Heart left ventricle (tissue), 13 donors: Measurements from ENCODE around the gene GUCY2C.

Experiments used
- POLR2A ChIP-seq, 2 donors: fragments of 450-650 bp; IDR thresholded peaks; one replicate each; pipeline ENCODE4 v1.6.1; 2017; ENCODE audit warnings: antibody characterized with exemption in 2 of 2, mild to moderate bottlenecking in 2 of 2, moderate library complexity in 2 of 2
- TF ChIP-seq, protein P1 (sequence below), 12 donors: fragments of 200-600 bp; sonication (generic) in 4 of 12; IDR thresholded peaks; one replicate each; pipeline versions ENCODE4 v1.5.0 to v1.8.0; 2018 to 2022; ENCODE audit warnings: antibody characterized with exemption in 12 of 12, mild to moderate bottlenecking in 5 of 12
- donor health status: ischemic (EF 13 %, LVEDD 7.1; RV severe dilation, severe dysfunction).
- donor health status: DM: no; HTN: yes; CAD: no.
- donor health status: DM: no; HTN: no; CAD: no.
- donor health status: ischemic (EF 25% LVEDD 6.9; RV normal size, moderate dysfunction).
- donor health status: ischemic (EF 25% LVEDD 5.7; RV mildly dilated, moderate dysfunction).
- donor health status: ischemic (EF 35%, LVEDD 5.7; RV mildly dilated, moderate dysfunction).
- donor health status: nonischemic (EF 11% LVEDD 7.7; RV severe dilation, severe dysfunction).
- donor health status: DM: yes; HTN: yes; CAD: no.
- donor health status: PGD.
- donor health status: ischemic (EF 29% LVEDD 5.4; RV normal size, mild dysfunction).
- donor health status: nonischemic (EF 23%, LVEDD 6.1; RV moderate dilation, normal function).

- TF ChIP-seq, protein P1, sequence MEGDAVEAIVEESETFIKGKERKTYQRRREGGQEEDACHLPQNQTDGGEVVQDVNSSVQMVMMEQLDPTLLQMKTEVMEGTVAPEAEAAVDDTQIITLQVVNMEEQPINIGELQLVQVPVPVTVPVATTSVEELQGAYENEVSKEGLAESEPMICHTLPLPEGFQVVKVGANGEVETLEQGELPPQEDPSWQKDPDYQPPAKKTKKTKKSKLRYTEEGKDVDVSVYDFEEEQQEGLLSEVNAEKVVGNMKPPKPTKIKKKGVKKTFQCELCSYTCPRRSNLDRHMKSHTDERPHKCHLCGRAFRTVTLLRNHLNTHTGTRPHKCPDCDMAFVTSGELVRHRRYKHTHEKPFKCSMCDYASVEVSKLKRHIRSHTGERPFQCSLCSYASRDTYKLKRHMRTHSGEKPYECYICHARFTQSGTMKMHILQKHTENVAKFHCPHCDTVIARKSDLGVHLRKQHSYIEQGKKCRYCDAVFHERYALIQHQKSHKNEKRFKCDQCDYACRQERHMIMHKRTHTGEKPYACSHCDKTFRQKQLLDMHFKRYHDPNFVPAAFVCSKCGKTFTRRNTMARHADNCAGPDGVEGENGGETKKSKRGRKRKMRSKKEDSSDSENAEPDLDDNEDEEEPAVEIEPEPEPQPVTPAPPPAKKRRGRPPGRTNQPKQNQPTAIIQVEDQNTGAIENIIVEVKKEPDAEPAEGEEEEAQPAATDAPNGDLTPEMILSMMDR (IDR thresholded peaks at IDR 0.05), result no peak
- no peak for TF ChIP-seq POLR2A (IDR thresholded peaks at IDR 0.05)
Measured at GRCh38 chr12:14576896-14577295, 119.5 kb downstream of the GUCY2C start.
